Measurements from ENCODE around the gene FAM120AOS.
"Not testable (repeated sequence)": the region's sequence is repeated elsewhere in the genome, so short reads cannot be mapped to it uniquely, and the experiment has no call there.

FAM120AOS gene

GRCh38 chr9:93466416-93467061 lies 13.2 kb upstream of the FAM120AOS start:
- no peak for DNase-seq

GRCh38 chr9:93465855-93466254 lies 12.5 kb upstream of the FAM120AOS start:
- no peak for DNase-seq

GRCh38 chr9:93464876-93465275 lies 11.5 kb upstream of the FAM120AOS start:
- DNase-seq, result no peak

- no peak for DNase-seq
Measured at GRCh38 chr9:93464395-93464794, 11.0 kb upstream of the FAM120AOS start.

GRCh38 chr9:93463638-93464248 lies 10.4 kb upstream of the FAM120AOS start:
- DNase-seq, result no peak

GRCh38 chr9:93461821-93462220 lies 8.4 kb upstream of the FAM120AOS start:
- no peak for DNase-seq

- DNase-seq, result no peak
Measured at GRCh38 chr9:93461414-93461743, 8.0 kb upstream of the FAM120AOS start.

- DNase-seq, result no peak
Measured at GRCh38 chr9:93460689-93461413, 7.5 kb upstream of the FAM120AOS start.

GRCh38 chr9:93459432-93459847 lies 6.1 kb upstream of the FAM120AOS start:
- DNase-seq, result no peak

GRCh38 chr9:93458712-93459111 lies 5.3 kb upstream of the FAM120AOS start:
- DNase-seq, result no peak

- no peak for DNase-seq
Measured at GRCh38 chr9:93457006-93457405, 3.6 kb upstream of the FAM120AOS start.

- DNase-seq, result no peak
Measured at GRCh38 chr9:93456504-93456903, 3.1 kb upstream of the FAM120AOS start.

- no peak for DNase-seq
Measured at GRCh38 chr9:93456022-93456421, 2.6 kb upstream of the FAM120AOS start.

- DNase-seq, result no peak
Measured at GRCh38 chr9:93452710-93453046, 703 bp downstream of the FAM120AOS start.

GRCh38 chr9:93451849-93452709 lies 1.3 kb downstream of the FAM120AOS start:
- DNase-seq, result peak; percentile 35

GRCh38 chr9:93450945-93451815 lies 2.2 kb downstream of the FAM120AOS start, which contains the start of gene FAM120A:
TSS of gene FAM120A (plus strand) at chr9:93451685. CDS start at chr9:93451916, 231 bp downstream.
- peak; percentile 59 for DNase-seq

- no peak for DNase-seq
Measured at GRCh38 chr9:93447655-93448054, 5.7 kb downstream of the FAM120AOS start.

- no peak for DNase-seq
Measured at GRCh38 chr9:93446073-93446472, 7.3 kb downstream of the FAM120AOS start.

GRCh38 chr9:93440896-93441580 lies 12.3 kb downstream of the FAM120AOS start:
- no peak for DNase-seq

- not testable (repeated sequence) for DNase-seq
Measured at GRCh38 chr9:93439301-93439700, 14.1 kb downstream of the FAM120AOS start.

GRCh38 chr9:93437996-93438395 lies 15.4 kb downstream of the FAM120AOS start:
- no peak for DNase-seq

All from NCI-H510A (cell line).